Thoracic aorta (tissue), 2 donors: Measurements from ENCODE around the gene RTN4R. TPM values are rescaled to one million over a fixed set of nuclear protein-coding genes. Genes with fewer than 3 reads are reported as not detected.
"Not testable (repeated sequence)": the region's sequence is repeated elsewhere in the genome, so short reads cannot be mapped to it uniquely, and the experiment has no call there.

ENCODE experiments used
- ATAC-seq: fragments of 150-250 bp; one replicate; pipeline ENCODE4 v1.8.0; 2017; ENCODE audit warnings: low read depth; ENCODE audit not compliant: insufficient number of reproducible peaks, low FRiP score
- DNase-seq: peaks from one replicate; pipeline ENCODE4 v3.0.0-alpha.2; 2020; ENCODE audit warnings: low spot score
- H3K27ac ChIP-seq, 2 donors: fragments of 200-600 bp; sonication (generic); 1 replicate in 1 of 2; 2 replicates in 1 of 2; pipeline ENCODE4 v1.5.1; 2016; ENCODE audit warnings: mild to moderate bottlenecking in 2 of 2, moderate library complexity in 2 of 2
- H3K27me3 ChIP-seq: fragments of 200-600 bp; sonication (generic); replicated peaks from 2 replicates; pipeline ENCODE4 v1.6.0; 2016; ENCODE audit warnings: mild to moderate bottlenecking; ENCODE audit not compliant: insufficient read depth
- H3K36me3 ChIP-seq: fragments of 200-600 bp; sonication (generic); one replicate; pipeline ENCODE4 v1.5.1; 2016
- H3K4me1 ChIP-seq, 2 donors: fragments of 200-600 bp; sonication (generic); 1 replicate in 1 of 2; 2 replicates in 1 of 2; pipeline versions ENCODE4 v1.5.1 to v1.6.0; 2016; ENCODE audit warnings: low read depth in 2 of 2, mild to moderate bottlenecking in 1 of 2; ENCODE audit not compliant: control insufficient read depth in 1 of 2
- H3K4me3 ChIP-seq: fragments of 200-600 bp; sonication (generic); 2 replicates; pipeline ENCODE4 v1.5.1; 2016; ENCODE audit warnings: mild to moderate bottlenecking
- H3K9me3 ChIP-seq: fragments of 200-600 bp; sonication (generic); 2 replicates; pipeline ENCODE4 v1.5.1; 2016
- total RNA-seq, 2 donors: library from RNA; depleted of rRNA; stranded (reverse); fragments of >200 nt; gene quantifications; one replicate each; pipeline versions ENCODE4 v1.1.0 to v1.2.3, GENCODE V29; 2016
- TF ChIP-seq, protein P1 (sequence below): fragments of 200-600 bp; sonication (generic); IDR thresholded peaks from one replicate; pipeline ENCODE4 v1.5.1; 2019; ENCODE audit warnings: antibody characterized with exemption

The RTN4R gene
- total RNA-seq, 2 donors from 2014 or later, result 7.4 TPM; not detected in 1

DNA sequence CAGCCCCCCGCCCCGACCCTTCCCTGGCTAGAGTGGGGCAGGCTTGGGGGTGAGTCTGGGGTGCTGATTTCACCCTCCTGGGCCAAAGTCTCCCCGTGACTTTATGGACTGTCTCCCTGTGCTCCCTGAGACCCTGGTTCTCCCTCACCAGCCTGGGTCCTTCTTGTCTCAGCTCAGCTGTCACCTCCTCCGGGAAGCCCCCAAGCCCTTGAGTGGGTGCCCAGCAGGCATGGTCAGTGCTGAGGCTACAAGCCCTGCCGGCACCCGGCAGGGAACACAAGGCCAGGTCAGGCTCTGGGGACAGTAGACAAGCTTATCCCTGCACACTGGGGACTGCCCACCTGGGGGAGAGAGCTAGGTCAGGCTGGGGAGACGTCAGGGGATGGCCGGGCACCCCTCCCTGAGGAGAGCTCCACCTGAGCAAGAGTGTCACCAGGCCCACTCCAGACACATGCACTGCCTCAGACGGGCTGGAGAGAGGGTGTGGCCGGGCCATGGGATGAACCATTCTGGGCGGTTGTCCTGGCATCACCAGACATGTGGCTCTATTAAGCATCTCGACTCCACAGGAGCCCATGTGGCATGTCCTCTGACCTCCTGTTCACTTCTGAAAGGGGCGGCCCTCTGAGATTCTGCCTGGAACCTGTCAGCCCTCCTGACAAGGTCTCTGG is 22.6 kb upstream of the RTN4R start:
- Histone ChIP-seq H3K27me3 (no peaks in the 10 kb centered on the region), H3K4me1 (no peaks in the 10 kb centered on the region), H3K9me3 (no peaks in the 10 kb centered on the region), H3K4me3 (no peak overlapping the region), H3K27ac (no peak overlapping the region), H3K36me3 (no peaks in the 10 kb centered on the region)
- ATAC-seq (no peak), DNase-seq (no peak)
- TF ChIP-seq, protein P1, sequence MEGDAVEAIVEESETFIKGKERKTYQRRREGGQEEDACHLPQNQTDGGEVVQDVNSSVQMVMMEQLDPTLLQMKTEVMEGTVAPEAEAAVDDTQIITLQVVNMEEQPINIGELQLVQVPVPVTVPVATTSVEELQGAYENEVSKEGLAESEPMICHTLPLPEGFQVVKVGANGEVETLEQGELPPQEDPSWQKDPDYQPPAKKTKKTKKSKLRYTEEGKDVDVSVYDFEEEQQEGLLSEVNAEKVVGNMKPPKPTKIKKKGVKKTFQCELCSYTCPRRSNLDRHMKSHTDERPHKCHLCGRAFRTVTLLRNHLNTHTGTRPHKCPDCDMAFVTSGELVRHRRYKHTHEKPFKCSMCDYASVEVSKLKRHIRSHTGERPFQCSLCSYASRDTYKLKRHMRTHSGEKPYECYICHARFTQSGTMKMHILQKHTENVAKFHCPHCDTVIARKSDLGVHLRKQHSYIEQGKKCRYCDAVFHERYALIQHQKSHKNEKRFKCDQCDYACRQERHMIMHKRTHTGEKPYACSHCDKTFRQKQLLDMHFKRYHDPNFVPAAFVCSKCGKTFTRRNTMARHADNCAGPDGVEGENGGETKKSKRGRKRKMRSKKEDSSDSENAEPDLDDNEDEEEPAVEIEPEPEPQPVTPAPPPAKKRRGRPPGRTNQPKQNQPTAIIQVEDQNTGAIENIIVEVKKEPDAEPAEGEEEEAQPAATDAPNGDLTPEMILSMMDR, result no peak

DNA sequence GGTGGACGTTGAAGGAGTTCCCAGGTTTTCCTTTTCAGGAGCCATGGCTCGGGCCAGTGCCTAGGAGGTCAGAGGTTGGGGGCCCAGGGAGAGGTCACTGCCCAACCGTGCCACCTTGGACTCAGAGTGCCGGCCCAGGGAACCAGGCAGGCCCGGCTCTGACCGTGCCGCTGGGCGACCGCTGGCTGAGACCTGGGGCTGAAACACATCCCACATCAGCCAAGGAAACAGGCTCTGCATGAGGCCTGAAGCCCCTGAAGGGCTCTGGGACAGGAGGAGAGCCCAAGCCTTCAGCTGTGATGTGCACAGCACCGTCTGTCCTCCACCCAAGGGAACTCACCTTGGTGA is 21.9 kb upstream of the RTN4R start:
- no peaks in the 10 kb centered on the region for H3K27me3 ChIP-seq
- no peaks in the 10 kb centered on the region for H3K9me3 ChIP-seq
- ATAC-seq (no peak), DNase-seq (no peak)
- H3K4me3 ChIP-seq, result no peak overlapping the region
- no peak overlapping the region for H3K27ac ChIP-seq
- TF ChIP-seq, protein P1, result no peak
- H3K36me3 ChIP-seq, result no peaks in the 10 kb centered on the region
- H3K4me1 ChIP-seq, result no peaks in the 10 kb centered on the region

DNA sequence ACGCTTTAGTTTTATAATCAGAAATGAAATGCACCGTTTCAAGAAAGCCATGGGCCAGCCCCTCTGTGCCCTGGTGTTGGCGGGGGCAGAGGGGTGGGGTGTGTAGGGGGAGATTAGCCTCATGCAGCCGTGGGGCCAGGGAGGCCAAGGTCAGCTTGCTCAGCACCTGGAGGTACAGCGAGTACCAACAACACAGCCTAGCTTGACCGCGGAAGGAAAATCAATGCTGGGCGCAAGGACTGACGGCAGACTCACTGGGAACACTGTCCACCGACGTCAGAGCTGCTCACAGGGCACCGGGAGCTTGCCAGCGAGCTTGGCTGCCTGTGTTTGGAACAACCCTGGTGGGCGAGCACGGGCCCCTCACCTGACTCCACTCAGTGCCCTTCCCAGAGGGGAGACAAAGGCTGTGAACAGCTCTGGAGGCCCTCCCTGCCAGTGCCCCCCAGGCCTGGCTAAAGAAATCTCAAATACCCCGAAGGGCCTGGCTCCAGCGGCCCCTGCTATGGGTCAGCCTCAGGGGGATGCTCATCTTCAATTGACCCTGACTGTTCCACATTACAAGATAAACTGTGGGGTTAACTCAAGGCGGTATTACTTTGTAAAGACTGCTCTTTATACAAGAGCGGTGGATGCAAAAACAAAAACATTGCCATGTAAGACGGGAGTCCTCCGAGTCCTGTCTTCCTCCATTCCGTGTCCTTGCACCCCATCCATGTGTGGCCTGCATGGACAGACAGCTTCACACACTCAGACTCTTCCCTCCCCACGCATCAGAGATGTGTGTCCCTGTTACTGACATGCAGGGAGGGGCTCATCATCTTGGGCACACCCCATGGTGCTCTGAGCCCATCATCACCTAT is 21.3 kb upstream of the RTN4R start:
- not testable (repeated sequence) for DNase-seq, H3K4me3 ChIP-seq, H3K27ac ChIP-seq, H3K9me3 ChIP-seq, H3K36me3 ChIP-seq, H3K4me1 ChIP-seq, ATAC-seq, H3K27me3 ChIP-seq

DNA sequence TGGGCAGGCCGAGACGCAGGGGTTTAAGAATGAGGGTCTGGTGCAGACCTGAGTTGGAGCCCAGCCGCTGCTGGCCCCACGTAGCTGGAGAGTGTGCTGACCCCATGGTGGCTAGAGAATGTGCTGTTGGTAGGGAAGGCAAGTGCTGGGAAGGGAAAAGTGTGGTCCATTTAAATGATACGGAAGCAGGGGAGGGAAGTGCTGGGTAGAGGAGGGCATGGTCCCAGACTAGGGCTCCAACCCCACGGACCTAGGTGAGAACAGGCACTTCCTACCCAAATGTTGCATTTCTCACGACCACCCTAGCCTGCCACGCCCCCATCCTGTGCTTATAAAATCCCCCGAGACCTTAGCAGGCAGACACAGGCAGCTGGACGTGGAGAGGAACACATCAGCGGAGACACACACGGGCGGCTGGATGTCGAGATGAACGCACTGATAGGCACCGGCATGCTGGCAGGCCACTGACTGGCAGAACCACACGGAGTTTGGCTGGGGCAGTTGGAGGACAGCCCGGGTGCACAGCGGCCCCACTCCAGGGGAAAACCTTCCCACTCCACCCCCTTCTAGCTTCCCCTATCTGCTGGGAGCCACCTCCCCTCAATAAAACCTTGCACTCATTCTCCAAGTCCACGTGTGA is 18.8 kb upstream of the RTN4R start:
- not testable (repeated sequence) for ATAC-seq, H3K4me1 ChIP-seq, H3K4me3 ChIP-seq, H3K27me3 ChIP-seq, DNase-seq, H3K36me3 ChIP-seq, H3K27ac ChIP-seq, H3K9me3 ChIP-seq

DNA sequence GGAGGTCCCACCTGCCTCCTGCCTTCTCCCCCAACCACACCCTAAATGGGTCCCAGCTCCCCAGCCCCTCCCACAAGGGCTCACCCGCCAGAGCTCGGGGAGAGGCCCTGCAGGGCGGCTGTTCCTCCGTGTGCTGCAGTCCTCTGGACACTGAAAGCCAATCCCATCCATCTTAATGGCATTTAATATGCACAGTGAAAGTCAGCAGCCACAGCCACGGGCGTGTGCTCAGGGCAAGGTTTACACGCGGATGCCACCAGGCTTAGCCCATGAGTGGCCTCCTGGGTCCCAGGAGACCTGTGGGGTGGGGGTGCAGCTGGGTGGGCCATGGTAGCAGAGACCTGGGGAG is 18.2 kb upstream of the RTN4R start:
- H3K27ac ChIP-seq, H3K27me3 ChIP-seq, H3K9me3 ChIP-seq, ATAC-seq, H3K36me3 ChIP-seq, H3K4me1 ChIP-seq, DNase-seq, H3K4me3 ChIP-seq: not testable (repeated sequence)

DNA sequence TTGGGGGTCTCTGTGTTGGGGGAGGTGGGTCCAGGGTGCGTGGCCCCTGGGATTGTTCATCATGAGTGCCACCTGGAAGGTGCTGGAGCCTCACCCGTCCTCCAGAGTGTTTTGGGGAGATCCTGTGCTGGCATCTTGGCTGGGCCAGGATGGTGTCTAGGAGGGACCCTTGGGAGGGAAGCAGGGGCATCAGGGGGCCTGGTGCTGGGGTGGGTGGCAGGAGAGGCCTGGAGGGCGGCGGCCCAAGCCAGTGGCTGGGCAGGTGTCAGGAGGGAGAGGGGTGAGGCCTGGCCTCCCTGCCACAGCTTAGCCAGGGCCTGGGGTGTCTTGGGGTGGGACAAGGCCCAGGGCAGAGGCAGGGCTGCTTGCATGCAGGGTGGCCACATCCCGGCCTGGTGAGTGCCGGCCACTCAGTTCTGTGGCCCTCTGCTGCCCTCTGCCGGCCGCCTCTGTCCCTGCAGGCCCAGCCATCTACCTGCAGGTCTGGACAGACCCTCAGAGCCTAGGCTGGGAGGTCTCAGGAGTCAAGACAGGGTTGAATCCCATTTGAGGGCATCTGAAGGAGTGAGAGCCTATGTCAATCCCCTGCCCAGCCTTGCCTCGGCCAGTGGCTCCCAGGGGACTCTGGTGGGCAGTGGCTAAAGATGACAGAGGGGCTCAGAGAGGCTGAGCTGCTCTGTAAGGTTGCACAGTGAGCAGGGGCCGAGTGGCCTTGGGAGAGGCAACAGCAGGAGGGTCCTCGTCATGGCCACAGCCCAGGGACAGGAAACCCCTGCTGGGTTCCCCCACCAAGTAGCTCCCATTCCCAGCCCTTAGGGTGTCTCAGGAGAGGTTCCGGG is 17.6 kb upstream of the RTN4R start:
- H3K4me3 ChIP-seq, H3K27me3 ChIP-seq, H3K27ac ChIP-seq, H3K9me3 ChIP-seq, H3K4me1 ChIP-seq, H3K36me3 ChIP-seq: not testable (repeated sequence)
- ATAC-seq (peak; percentile 83), DNase-seq (peak; percentile 11)
- TF ChIP-seq, protein P1, result peak; percentile 84
